Stimulated activated CD8-positive, alpha-beta memory T cell treated with anti-CD3 and anti-CD28 coated beads, Interleukin-2, amount 100 ng/mL, for 1 hour (primary cell): ENCODE data around the gene EEA1.
"Not testable (repeated sequence)": the region's sequence is repeated elsewhere in the genome, so short reads cannot be mapped to it uniquely, and the experiment has no call there.

Experiments used
- DNase-seq, 2 donors: peaks; one replicate each; pipeline ENCODE4 v3.0.0-alpha.2; 2020; ENCODE audit warnings: low read depth in 2 of 2

Gene EEA1

DNA sequence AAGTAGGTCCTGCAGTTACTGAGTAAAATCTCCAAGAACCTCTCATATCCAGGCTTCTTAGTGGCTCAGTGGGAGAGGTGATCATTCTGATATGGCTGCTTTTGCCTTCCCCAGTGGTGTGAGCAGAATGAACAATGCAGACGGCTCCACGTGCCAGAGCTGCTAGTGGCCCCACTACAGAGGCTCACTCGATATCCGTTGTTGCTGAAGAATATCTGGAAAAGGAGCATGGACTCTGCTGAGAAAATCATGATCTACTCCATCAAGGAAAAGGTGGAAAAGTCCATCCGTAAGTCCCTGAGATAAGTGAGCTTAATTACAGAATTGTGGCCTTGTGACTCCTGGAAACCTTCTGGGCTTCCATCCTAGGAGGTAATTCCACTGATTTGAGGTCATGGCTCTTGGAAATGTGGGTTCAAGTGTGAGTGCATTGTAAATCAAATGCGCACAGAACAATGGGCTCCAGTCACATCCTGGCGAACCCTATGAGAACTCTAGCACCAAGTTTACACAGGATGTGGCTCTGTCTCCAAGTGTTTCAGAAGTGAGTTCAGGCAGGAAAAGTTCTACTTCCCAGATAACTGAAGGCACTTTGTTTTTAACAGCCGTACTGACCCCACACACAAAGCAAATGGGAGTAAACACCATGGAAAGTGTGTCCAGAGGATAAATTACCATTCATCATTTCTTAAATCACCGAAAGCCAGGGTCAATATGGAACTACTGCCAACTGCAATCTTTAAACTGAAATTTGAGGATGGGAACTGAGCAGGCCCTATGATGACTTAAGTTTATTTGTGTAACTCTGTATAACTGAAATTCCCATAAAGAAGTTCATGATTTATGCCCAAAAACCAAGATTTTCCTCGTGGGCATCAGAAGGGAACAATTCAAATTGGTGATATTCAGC is 174.9 kb downstream of the EEA1 start:
- no peak for DNase-seq

DNA sequence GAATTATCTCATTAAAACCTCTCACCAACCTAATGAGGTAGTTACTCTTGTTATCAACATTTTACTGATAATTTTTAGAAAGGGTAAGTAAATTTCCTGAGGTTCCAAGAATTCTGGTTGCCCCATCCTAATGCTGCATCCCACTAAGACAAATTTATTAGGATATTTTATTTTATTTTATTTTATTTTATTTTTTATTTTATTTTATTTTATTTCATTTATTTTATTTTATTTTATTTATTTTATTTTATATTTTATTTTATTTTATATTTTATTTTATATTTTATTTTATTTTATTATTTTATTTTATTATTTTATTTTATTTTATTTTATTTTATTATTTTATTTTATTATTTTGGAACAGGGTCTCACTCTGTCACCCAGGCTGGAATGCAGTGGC is 179.4 kb downstream of the EEA1 start:
- DNase-seq: not testable (repeated sequence)

DNA sequence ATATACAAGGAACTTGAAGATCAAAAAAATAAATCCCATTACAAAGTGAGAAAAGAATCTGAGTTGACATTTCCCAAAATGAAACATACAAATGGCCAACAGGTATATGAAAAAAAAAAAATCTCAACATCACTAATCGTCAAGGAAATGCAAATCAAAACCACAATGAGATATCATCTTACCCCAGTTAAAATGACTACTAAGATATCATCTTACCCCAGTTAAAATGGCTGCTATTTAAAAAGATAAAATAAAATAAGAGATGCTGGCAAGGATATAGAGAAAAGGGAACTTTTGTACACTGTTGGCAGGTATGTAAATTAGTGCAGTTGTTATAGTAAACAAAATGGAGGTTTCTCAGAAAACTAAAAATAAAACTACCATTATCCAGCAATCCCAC is 181.9 kb downstream of the EEA1 start:
- DNase-seq: no peak

DNA sequence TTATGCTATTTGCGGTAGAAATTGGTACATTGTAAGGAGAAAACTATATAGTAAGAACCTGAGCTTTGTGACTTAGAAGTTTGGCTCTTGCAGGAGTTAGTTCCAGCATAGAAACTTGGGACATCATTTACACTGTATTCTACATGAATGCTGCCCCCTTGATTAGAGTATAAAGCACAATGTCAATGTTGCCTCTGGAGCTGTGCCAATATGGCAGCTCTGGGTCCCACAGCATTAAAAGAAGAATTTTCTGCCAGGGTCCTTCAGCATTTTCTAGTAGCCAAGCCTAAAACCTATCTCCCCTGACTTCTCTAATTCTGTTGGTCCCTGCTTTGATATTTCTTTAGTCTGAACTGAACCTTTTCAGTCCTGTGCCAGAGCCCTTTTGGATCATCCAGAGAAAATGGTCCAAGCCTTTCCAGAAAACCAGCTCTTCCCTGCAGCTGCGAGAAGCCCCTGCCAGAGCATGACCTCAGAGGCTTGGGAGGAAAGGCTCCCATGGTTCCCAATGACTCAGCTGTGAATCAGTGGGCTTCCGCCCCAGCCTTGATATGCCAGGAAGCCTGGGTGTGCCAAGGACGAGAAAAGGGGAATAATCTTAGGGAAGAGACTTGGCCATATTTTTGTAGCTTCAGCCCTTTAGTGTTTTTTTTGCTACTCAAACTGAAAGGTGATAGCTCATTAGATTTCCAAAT is 183.1 kb downstream of the EEA1 start:
- DNase-seq: no peak

DNA sequence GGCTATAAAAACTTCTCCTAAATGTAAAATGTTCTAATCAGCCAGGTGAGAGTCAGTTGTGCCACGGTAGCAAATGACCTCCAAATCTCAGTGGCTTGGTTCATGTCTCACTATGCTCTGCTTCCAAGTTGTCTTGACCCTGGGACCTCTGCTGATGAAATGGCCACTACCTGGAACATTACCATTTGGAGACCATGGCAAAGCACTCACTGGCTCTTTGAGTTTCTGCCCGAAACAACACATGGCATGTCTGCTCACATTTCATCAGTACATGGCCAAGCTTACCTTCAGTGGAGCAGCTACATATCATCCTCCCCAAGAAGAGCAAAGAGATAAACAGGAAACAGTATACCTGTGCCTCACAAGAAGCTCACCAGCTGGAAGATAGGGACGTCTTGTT is 186.1 kb downstream of the EEA1 start:
- DNase-seq: no peak

DNA sequence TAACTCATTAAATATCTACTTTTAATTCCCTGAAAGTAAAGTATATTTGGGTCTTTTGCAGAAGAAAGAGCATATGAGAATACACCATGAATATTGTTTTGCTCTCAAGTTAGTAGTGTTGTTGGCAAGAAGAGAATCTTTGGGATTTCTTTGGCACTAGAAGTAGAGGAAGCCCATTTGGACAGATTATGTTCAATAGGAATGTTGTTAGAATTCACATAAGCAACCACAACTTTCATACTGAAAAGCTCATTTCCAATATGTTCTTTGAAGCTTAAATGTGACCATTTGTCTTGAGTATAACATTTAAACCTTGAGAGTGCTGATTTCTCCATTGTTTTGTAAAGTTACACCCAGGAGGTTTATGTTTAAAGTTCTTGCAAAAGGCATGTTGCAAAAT is 188.7 kb downstream of the EEA1 start:
- DNase-seq: no peak

DNA sequence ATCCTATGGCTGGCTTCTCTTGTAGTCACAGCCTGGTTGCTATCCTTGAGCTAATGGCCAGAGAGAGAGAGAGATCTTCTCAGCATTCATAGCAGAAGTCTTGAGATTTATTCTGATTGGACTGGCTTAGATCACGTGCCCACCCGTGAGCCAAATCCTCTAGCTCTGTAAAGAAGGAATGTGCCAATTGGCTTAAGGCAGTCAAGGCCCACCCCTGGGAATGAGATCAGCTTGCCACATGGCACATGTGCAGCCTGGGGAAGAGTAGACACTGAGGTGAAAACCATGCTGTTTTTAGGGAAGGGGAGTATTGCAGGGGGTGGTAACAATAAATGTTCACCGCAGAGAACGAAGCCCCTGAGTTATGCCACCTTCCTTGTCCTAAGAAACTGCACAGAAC is 190.0 kb downstream of the EEA1 start:
- DNase-seq: no peak

DNA sequence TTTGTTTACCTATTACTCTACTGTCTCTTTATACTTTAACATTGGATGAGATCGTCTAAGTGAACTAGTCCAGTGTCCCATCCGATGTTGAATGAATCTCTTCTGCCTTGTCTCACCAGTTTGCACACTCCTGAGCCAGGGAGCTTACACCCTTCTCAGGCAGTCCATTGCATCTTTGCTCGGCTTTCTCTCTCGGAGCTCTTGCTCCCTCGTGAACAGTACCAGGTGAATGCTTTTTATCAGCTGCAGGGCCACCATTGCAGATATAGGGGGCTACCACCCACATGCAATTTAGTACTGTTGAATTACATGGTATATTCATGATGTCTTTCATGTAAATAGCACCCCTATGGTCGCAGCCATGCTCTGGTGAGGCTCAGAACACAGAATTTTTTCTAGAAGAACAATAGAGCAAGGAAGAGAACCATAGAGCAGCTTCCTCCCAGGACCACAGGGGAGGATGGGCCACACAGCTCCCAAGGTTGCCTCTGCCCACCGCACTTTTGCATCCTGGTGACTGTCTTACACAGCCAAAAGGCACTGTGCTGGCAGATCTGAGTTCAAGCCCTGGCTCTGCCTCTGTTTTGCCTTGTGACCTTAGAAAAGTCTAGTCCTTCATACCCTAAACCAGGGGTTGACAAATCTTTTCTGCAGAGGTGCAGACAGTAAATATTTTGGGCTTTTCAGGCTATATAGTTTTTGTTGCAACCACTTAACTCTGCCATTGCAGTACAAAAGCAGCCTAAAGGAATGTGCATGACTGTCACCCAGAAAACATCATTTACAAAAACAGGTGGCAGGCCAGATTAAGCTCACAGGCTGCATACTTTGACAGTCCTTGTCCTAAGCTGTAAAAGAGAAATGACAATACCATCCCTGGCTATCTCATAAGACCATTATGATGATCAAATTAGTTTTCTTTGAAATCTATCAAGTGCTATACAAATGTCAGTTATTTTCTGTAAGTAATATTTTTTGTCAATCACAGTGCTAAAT is 190.9 kb downstream of the EEA1 start:
- DNase-seq: no peak

DNA sequence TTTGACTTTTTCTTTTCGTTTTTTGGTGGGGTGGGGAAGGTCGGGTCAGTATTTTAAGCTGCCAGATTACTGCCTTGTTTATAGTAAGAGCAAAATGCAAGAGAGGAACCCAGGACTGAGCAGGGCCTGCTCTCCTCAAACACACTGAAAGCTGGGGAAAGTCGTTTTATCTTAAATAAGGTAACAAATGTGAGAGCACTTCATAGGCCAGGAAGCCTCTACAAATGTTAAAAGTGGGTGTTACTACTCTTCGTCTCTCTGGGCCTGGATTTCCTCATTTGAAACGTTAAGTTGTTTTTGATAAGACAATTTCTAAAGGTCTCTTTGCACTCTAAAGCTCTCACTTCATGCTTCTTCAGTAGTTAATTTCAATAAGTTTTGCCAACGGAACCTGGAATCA is 192.5 kb downstream of the EEA1 start:
- no peak for DNase-seq

DNA sequence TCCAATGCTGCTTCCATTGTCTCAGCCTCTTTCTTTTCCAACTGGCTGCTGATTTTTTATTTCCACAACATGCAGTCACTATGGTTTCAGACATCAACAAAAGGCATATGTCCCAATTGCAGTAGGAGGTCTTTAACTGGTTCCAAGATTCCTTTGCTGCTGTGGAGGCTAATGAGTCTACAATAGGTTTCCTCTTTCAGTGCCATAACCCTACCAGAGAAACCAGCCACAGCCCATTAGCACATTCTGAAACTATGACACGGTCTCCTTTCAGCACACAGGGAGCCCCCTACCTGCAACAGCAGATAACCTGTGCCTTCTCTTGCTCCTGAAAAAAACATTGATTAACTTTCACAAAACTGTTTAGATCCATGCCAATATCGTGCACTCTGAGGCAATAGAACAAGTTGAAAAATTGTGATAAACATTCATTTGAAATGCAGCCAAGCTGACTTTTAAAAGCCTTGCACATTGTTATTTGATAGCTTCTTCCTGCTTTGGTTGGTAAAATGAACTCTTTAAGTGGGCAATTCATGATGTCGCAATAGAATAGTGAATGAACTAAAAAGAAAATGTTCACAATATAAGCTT is 193.9 kb downstream of the EEA1 start:
- DNase-seq: no peak

DNA sequence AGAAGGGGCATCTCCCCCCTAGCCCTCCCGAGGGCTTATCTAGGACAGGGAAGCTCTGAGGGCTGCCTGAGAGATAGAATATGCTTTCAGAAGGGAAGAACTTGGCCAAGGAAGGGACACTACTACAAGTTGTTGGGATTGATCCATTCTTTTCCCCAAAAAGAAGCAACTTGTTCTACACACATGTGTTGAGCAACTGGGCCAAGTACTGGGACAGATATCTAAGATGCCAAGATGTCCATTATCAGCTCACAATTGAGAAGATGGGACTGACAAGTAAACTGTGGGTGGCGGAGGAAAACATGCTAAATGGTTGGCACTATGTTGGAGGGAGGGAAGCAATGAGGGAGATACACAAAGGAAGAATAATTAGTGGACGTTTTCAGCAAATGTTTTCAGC is 195.4 kb downstream of the EEA1 start:
- no peak for DNase-seq

DNA sequence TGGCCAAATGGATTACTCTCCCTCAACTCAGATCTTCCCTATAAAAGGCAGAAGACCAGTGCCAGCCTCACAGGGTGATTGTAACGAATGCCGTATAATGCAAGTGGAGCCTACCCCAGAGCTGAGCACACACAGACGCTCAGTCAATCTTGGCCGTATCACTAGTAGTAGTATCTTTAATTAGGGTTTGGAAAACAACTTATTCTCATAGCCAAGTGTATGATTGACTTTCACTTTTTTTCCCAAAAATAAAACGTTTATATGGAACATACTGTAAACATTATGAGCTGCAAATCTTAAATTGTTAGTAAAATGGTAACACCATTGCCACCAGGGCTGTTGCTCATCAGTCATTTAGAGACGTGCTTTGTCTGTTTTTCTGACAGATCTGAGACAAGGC is 195.9 kb downstream of the EEA1 start:
- no peak for DNase-seq

DNA sequence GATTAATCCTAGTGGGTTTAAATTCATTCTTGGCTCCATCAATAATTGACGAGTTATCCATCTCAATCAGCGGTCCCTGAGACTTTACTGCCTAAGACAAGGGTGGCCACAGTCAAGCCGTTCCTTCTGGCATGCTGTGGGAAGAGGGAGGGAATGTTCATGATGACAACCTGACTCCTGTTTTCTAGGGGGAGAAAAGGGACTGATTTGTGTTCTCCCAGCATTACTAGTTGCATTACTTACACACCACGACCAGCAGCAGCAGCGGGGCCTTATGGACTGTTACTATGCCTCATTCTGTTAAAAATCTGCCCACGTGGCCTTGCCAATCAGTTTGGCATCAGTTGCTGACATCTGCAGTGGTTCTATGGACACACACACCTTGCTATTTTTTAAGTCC is 196.4 kb downstream of the EEA1 start:
- DNase-seq: no peak

DNA sequence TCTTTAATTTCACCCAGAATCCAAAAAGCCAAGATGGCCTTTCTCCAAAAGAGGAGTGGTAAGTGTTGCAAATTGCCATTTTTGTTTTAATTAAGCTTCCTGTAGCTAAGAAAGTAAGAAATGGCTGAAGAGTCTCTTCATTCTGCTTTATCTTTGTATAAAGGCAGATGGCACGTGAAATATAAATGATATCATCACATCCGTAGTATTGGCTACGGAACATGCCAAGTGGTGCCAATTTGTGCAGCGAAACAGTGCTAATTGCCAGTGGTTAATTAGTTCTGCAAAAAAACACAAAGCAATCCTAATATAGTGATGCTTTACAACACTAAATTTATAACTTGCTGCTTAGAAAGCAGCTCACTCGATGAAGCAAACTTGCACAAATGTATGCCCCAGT is 196.9 kb downstream of the EEA1 start:
- no peak for DNase-seq

DNA sequence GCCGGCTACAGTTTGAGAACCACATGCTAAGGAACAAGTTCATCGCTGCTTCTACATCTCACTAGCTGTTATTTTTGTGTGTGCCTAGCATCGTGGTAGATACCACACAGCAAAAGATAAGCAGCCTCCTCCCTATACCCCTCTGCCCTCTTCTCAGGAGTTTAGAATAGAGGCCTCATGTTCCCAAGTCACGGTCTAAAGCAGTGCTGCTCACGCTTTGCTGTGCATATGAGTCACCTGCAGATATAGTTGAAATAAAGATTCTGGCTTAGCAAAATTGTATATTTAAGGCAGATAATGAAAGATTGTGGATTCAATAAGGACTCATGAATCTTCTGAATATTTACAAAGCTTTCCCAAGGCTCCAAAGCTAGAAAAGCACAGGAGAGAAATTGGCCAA is 198.3 kb downstream of the EEA1 start:
- no peak for DNase-seq

DNA sequence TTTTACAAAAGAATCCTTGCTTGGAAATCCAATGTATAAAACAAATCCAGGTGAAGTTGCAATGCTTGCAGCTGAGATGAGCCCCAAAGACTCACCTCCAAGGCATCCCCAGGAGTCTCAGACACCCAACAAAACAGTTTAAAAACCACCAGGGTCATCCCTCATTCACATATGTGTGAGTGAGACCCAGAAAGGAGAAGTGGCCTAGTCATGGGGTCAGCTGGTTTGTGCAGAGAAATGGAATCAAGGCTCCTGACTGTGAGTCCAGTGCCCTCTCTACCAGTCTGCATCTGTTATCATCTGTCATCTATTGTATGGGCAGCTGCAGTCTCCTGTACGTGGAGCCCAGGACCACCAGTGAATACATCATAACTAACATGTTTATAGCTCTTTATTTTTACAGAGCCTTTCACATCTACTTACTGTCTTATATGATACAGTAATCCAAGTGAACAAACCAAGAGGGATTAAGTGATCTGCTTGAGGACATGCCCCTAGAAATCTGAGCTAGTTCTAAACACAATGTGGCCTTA is 199.3 kb downstream of the EEA1 start:
- DNase-seq: no peak

DNA sequence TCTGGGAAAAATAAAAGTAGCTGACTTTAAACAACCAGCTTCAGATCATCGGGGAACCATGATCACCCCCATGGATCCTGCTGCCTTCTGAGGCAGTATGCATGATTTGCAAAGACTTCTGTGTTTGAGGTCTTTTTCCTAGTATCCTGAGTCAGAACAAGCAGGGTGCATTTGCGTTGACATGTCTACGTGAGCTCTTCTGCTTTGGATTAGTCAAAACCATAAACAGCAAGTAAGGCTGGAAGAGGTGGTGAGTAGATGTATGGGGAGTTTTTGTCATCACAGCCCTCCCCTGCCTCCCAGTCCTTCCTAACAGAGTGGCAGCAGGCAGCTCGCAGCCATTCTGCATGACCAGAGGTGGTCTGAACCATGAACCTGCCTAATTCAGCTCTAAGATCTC is 202.2 kb downstream of the EEA1 start:
- DNase-seq: no peak

DNA sequence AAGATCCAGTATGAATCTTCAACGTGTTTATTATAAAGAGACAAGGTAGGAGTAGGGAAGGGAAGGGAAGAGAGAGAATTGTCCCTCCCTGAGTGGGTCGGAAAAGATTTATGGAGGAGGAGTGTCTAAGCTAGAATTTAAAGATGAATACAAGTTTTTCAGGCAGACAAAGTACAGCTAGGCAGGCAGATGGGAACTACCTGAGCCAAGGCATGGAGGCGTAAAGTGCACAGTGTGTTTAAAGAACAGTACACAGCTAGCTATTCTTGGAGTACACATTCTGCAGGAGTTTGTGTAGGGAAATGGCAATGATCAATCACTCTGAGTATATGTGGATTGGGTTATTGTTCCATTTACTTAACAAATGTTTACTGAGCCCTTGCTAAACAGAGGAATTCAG is 206.2 kb downstream of the EEA1 start:
- no peak for DNase-seq

DNA sequence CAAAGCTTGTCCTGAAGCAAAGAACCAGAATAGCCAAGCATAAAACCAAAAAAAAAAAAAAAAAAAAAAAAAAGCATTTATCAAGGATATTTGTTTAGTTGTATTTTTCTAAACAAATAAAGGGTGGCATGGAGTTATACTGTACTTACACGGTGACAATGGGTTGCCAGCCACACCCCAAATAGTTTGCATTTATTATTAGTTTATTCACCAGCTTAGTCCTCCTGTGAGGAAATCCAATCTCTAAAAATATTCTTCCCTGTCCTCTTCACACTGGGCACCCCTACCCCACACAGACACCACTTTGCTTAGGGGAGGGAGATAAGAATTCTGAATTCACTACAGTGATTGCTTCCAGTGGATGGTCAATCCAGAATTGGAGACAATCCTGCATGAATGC is 207.4 kb downstream of the EEA1 start:
- DNase-seq: no peak

DNA sequence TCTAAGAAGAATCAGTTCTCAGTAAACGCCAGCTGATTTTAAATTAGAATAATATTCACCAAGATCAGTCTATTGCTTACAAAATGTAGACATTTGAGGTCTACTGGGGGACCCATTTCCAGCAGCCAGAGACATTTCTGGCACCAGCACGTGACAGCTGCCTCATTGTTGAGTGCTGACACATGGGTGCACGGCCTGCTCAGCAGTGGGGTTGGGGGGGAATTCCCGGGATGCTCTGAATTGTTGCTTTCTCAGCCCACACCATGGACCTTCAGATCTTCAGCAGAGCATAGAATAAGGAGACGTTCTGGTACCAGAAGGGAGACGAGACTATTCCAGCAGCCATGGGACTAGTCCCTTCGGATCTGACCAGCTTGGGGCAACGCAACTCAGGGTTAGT is 208.0 kb downstream of the EEA1 start:
- DNase-seq: no peak
